HUES6 (cell line): ENCODE measurements around the gene CPA4.

ENCODE experiments used
- H3K27ac ChIP-seq: 2 replicates; pipeline ENCODE4 v1.7.0; 2013; ENCODE audit warnings: low read depth, mild to moderate bottlenecking, low read length, inconsistent platforms
- H3K27me3 ChIP-seq: 2 replicates; pipeline ENCODE4 v1.6.1; 2013; ENCODE audit warnings: low read length; ENCODE audit not compliant: control insufficient read depth, insufficient read depth
- H3K36me3 ChIP-seq: 2 replicates; pipeline ENCODE4 v1.6.1; 2013; ENCODE audit warnings: low read length; ENCODE audit not compliant: control insufficient read depth, insufficient read depth
- H3K4me1 ChIP-seq: 2 replicates; pipeline ENCODE4 v1.6.1; 2013; ENCODE audit warnings: low read length; ENCODE audit not compliant: control insufficient read depth, insufficient read depth
- H3K4me3 ChIP-seq: 2 replicates; pipeline ENCODE4 v1.5.1; 2013; ENCODE audit warnings: low read depth, low read length
- H3K9ac ChIP-seq: one replicate; pipeline ENCODE4 v1.6.1; 2013; ENCODE audit warnings: mild to moderate bottlenecking, low read length
- H3K9me3 ChIP-seq: 2 replicates; pipeline ENCODE4 v1.6.1; 2013; ENCODE audit warnings: low read depth, low read length; ENCODE audit not compliant: control insufficient read depth, insufficient read depth

CPA4 gene

DNA sequence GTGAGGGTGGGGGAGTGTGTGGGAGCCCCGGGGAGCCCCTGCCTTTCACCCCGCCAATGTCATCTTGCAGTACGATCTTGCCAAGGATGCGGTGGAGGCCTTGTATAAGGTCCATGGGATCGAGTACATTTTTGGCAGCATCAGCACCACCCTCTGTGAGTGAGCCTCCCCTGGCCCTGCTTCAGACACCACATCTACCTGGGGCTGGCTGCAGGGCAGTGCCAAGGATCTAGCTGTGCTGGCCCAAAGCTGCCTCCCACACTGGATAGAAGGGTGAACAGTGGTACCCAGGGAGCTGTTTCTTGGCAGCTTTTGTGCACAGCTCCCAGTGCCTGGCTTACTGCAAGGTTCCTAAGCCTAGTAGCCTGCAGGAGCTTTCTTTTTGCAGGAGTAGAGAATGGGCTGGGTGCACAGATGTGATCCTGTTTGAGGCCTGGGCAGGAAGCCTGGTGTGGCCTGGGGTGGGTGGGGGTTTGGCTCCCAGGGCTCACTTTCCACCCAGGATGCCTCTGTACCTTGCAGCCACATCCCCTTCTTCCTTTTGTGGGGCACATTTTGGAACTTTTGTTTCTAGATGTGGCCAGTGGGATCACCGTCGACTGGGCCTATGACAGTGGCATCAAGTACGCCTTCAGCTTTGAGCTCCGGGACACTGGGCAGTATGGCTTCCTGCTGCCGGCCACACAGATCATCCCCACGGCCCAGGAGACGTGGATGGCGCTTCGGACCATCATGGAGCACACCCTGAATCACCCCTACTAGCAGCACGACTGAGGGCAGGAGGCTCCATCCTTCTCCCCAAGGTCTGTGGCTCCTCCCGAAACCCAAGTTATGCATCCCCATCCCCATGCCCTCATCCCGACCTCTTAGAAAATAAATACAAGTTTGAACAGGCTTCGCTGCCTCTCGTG is 75.1 kb downstream of the CPA4 start:
- peaks cover 40% of the 10 kb centered on the region for H3K4me1 ChIP-seq
- no peaks in the 10 kb centered on the region for H3K36me3 ChIP-seq
- no peak overlapping the region for H3K4me3 ChIP-seq
- H3K9ac ChIP-seq = no peak overlapping the region
- no peaks in the 10 kb centered on the region for H3K27me3 ChIP-seq
- H3K9me3 ChIP-seq = peaks cover 4% of the 10 kb centered on the region; the same call in 1 of the 2 replicates
- no peak overlapping the region for H3K27ac ChIP-seq

DNA sequence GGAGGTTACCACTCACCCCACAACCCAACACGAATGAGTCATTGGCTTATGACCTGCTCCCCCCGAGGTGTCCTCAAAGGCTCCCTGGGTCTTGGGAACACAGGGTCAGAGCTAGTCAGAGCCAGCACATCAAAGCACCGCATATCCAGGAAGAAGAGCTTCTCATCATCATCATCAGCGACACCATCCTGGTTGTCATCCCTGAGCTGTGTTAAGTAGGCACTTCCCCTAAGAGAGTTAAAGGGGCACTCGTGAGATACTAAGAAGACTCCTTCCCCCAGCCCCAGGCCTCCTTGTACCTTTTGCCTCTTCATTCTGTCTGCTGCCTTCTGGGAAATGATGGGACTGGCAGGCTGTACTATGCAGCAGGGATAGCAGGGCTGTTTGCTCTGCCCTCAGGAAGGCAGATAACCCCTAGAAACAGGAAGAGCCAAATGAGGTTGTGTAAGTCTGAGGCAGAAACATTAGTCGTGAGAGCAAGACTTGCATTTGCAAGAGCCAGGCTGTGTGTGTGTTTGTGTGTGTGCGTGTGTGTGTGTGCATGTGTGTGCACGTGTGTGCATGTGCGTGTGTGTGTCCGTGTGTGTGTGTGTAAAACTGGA is 76.2 kb downstream of the CPA4 start:
- Histone ChIP-seq H3K4me1 (peaks cover 51% of the 10 kb centered on the region), H3K27ac (no peak overlapping the region), H3K27me3 (no peaks in the 10 kb centered on the region)

DNA sequence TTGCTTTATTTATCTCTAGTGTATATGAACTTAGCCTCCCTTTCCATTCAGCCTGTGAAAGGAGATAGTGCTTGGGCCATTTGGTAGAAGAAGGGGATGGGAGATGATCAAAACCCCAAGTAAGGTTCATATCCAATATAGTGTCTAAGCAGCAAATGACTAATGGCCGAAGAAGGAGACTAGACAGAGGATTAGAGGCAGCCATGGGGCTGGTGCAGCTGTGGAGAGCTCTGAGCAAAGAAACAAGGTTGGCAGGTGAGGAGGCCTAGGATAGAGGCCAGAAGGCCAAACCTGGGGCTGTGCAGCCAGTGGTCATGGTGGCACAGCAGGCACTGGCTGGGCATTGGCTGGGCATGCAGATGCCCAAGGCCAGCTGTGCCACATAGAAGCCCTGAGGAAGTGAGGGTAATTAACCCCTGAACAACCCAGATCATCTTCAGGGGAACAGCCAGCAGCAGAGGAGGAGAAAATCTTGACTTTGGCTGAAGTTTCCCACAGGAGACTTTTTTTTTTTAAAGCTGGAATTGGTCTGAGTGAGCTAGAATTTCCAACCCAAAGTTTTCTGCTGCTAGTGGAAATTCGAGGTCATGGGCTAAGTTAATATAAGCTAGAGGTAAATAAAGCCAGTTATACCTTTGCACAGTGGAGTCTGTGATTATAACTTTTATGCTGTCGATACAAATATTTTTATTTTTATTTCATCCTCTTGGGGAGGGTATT is 77.0 kb downstream of the CPA4 start:
- H3K27ac ChIP-seq = no peak overlapping the region
- H3K9ac ChIP-seq = no peak overlapping the region
- peaks cover 5% of the 10 kb centered on the region for H3K9me3 ChIP-seq
- H3K36me3 ChIP-seq = no peaks in the 10 kb centered on the region
- H3K4me3 ChIP-seq = no peak overlapping the region
- peaks cover 52% of the 10 kb centered on the region for H3K4me1 ChIP-seq
- no peaks in the 10 kb centered on the region for H3K27me3 ChIP-seq

More for the DNA sequence above, 76.2 kb downstream of the CPA4 start:
- H3K9me3 ChIP-seq = peaks cover 4% of the 10 kb centered on the region; the same call in 1 of the 2 replicates
- no peak overlapping the region for H3K4me3 ChIP-seq
- H3K36me3 ChIP-seq = no peaks in the 10 kb centered on the region
- H3K9ac ChIP-seq = no peak overlapping the region

DNA sequence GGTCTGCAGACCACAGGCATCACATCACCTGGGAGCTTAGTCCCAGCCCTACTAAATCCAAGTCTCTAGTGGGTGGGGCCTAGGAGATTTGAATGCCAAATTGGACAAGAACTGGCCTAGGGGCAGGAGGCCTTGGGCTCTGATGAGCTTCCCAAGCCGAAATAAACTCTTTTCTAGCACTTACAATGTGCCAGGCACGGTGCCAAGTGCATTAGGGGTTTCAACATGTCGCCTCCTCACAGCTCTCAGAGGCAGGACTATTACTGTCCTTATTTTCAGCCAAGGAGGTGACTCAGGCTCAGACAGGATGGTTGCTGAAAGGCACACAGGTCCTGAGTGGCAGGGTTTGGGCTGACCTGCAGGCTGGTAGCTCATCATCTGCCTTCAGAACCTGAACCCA is 78.1 kb downstream of the CPA4 start:
- Histone ChIP-seq H3K9ac (no peak overlapping the region), H3K36me3 (no peaks in the 10 kb centered on the region), H3K4me3 (no peak overlapping the region), H3K4me1 (peaks cover 42% of the 10 kb centered on the region), H3K9me3 (peaks cover 14% of the 10 kb centered on the region), H3K27ac (no peak overlapping the region), H3K27me3 (no peaks in the 10 kb centered on the region)

DNA sequence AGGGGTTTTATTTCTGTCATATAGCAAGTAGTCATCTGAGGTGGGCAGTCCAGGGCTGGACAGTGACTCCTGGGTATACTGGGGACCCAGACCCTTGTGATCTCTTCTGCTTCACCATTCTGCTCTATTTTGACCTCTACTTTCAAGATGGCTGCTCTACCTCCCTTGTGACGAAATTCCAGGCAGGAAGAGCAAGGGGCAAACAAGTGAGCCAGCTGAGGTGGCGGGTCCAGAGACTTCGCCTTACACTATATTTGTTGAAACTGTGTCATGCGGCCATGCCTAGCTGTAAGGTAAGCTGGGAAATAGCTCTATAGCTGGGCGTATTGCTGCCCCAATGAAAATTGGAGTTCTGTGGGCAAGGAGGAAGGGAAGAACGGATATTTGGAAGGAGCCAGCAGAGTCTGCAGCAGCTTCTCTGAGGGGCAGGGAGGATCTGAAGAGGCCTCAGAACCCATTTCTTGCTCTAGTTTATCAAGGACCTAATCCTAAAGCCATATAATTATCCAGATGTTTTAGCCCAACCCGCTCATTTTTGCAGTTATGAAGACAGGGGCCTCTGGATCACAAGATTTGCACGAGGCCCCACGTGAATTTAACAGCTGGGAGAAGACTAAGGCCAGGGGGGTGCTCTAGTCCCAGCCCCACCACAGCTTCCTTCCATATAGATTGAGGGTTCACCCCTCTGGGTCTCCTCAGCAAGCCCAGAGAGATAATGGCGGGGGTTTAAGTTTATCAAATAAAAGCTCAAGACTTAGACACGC is 79.6 kb downstream of the CPA4 start:
- H3K9ac ChIP-seq = peak overlapping the region; percentile 73
- H3K27me3 ChIP-seq = no peaks in the 10 kb centered on the region
- H3K9me3 ChIP-seq = peaks cover 27% of the 10 kb centered on the region
- peak overlapping the region; percentile 90; the same call in 1 of the 2 replicates for H3K27ac ChIP-seq
- peaks cover 39% of the 10 kb centered on the region; the same call in 1 of the 2 replicates for H3K4me1 ChIP-seq
- no peaks in the 10 kb centered on the region for H3K36me3 ChIP-seq
- H3K4me3 ChIP-seq = no peak overlapping the region
